Measurements from ENCODE around the gene ITGB4. TPM values are rescaled to one million over a fixed set of nuclear protein-coding genes. Genes with fewer than 3 reads are reported as not detected.
A peak's percentile ranks its signal among the peaks of the same experiment; 100 is the strongest.

Gene ITGB4
- polyA plus RNA-seq, 2 of the 4 experiments (the other 2 are of a cell fraction), result 20.6 to 37.4 TPM

- TF ChIP-seq JUNB (IDR thresholded peaks at IDR 0.05), result no peak
- no peak for TF ChIP-seq RFX5 (IDR thresholded peaks at IDR 0.05)
- no peak for TF ChIP-seq SREBF2 (IDR thresholded peaks at IDR 0.05)
- TF ChIP-seq KDM5A (IDR thresholded peaks at IDR 0.05), result no peak
- no peak for TF ChIP-seq USF2 (IDR thresholded peaks at IDR 0.05)
- ATAC-seq (no peak), DNase-seq (ENCODE audit: low read depth in 1 of 2, low spot score in 1 of 2) (no peak), FAIRE-seq (no peak)
- Histone ChIP-seq H3K4me3 (peak overlapping the region; percentile 57), H3K9me3 (no peaks in the 10 kb centered on the region), H3K27ac (peak overlapping the region; percentile 93 to 94), H3K4me2 (peak overlapping the region; percentile 87), H3K4me1 (peaks cover 35% of the 10 kb centered on the region)
- WGBS (ENCODE audit: missing lambda C conversion rate), result 90% methylated on average over 9 of the region's 9 CpGs
- CTCF ChIA-PET, result interaction anchor here (1.4 to 11.7 kb wide), 7 partner anchors 10 to 89 kb away, joined by 3 to 186 read pairs (median 7); partner anchors contain the start of gene SMIM5
- POLR2A ChIA-PET, result interaction anchor here (1.5 kb wide), 1 partner anchor 57 kb away, joined by 4 read pairs; no protein-coding TSS in a partner anchor
These were observed 1.4 kb downstream of the ITGB4 start for GRCh38 chr17:75722542-75723095.

GRCh38 chr17:75723171-75723930, 2.1 kb downstream of the ITGB4 start:
- POLR2A ChIA-PET, result interaction anchor here (1.5 kb wide), 1 partner anchor 57 kb away, joined by 4 read pairs; no protein-coding TSS in a partner anchor
- CTCF ChIA-PET, result interaction anchor here (1.2 to 43.5 kb wide), 5 partner anchors 9 to 122 kb away, joined by 3 to 1931 read pairs (median 108); partner anchors contain the start of genes RECQL5, SAP30BP and SMIM5
- FAIRE-seq (no peak), ATAC-seq (peak in 1 of 2 experiments; percentile 7; a peak in 3 of 6 replicates), DNase-seq (ENCODE audit: low read depth in 1 of 2, low spot score in 1 of 2) (no peak)
- Histone ChIP-seq H3K4me3 (peak overlapping the region; percentile 57; the same call in 2 of the 3 replicates), H3K9me3 (no peaks in the 10 kb centered on the region), H3K27ac (peak overlapping the region; percentile 93 to 94), H3K4me1 (peaks cover 35% of the 10 kb centered on the region), H3K4me2 (peak overlapping the region; percentile 87)
- TF ChIP-seq KDM5A (IDR thresholded peaks at IDR 0.05) (no peak), NFE2L2 (conservative IDR thresholded peaks at IDR 0.05; ENCODE audit: low read length) (no peak), FOSB (CRISPR knock-in tag; IDR thresholded peaks at IDR 0.05) (no peak), JUN (IDR thresholded peaks at IDR 0.05) (no peak), E2F6 (IDR thresholded peaks at IDR 0.05; ENCODE audit: borderline replicate concordance, low read depth) (no peak), HEYL (CRISPR knock-in tag; IDR thresholded peaks at IDR 0.05) (no peak), ZC3H11A (IDR thresholded peaks at IDR 0.05) (no peak), ESRRA (IDR thresholded peaks at IDR 0.05; ENCODE audit: borderline replicate concordance, low read length) (no peak), PBX3 (IDR thresholded peaks at IDR 0.05) (no peak), PHF8 (IDR thresholded peaks at IDR 0.05; ENCODE audit: borderline replicate concordance, low read depth) (no peak), TP53 (CRISPR knock-in tag; IDR thresholded peaks at IDR 0.05) (no peak), TFCP2L1 (CRISPR knock-in tag; IDR thresholded peaks at IDR 0.05) (no peak), CEBPB (IDR thresholded peaks at IDR 0.05) (no peak), RNF2 (IDR thresholded peaks at IDR 0.05; ENCODE audit: borderline replicate concordance, low read depth) (no peak), HES2 (IDR thresholded peaks at IDR 0.05) (no peak)
- WGBS (ENCODE audit: missing lambda C conversion rate), result 73% methylated on average over 15 of the region's 18 CpGs
